Left ventricle myocardium superior (tissue), 1 donor: ENCODE results near the gene ITGAX. TPM values are rescaled to one million over a fixed set of nuclear protein-coding genes. Genes with fewer than 3 reads are reported as not detected.
A peak's percentile ranks its signal among the peaks of the same experiment; 100 is the strongest.
"Not testable (repeated sequence)": the region's sequence is repeated elsewhere in the genome, so short reads cannot be mapped to it uniquely, and the experiment has no call there.

Experiments used
- ATAC-seq: fragments of 200-7000 bp; cut with Tn5 transposase; one replicate; pipeline ENCODE4 v1.9.1; 2020; ENCODE audit warnings: mild to moderate bottlenecking, moderate library complexity
- DNase-seq: peaks from one replicate; pipeline ENCODE4 v3.0.0-alpha.2; 2020
- intact Hi-C: fragments of 100-400 bp; cut with micrococcal nuclease; formaldehyde crosslinking; loops from one replicate; pipeline ENCODE4 v1.11.0; 2022
- long read RNA-seq: library from polyadenylated mRNA; unstranded; transcript quantifications from one replicate; pipeline ENCODE4 v2.0.0, GENCODE V29; 2021
- total RNA-seq: library from RNA; stranded (reverse); fragmentation: NEBNext Ultra II Directional; extraction: Animal tissue kit (Norgen Biotek cat#: 25700); gene quantifications from one replicate; pipeline ENCODE4 v1.2.1, GENCODE V29; 2021
- donor health status: DM: no; HTN: yes; CAD: no; lungs with severe emphysema.

Gene ITGAX
- 3.2 TPM for total RNA-seq
- long read RNA-seq = 0 reads

- intact Hi-C loops = no loop called here
- ATAC-seq (peak; percentile 46), DNase-seq (peak; percentile 53)
Measured at GRCh38 chr16:31354394-31355291, at the start of gene ITGAX. TSS of gene ITGAX (plus strand) at chr16:31355176. CDS start at chr16:31355255, 79 bp downstream.

GRCh38 chr16:31305219-31305618 lies 49.8 kb upstream of the ITGAX start:
- intact Hi-C loops = no loop called here
- DNase-seq = no peak
- ATAC-seq = no peak

GRCh38 chr16:31308381-31308780 lies 46.6 kb upstream of the ITGAX start:
- DNase-seq, intact Hi-C loops, ATAC-seq: not testable (repeated sequence)

GRCh38 chr16:31322500-31322899 lies 32.5 kb upstream of the ITGAX start:
- ATAC-seq (no peak), DNase-seq (no peak)
- intact Hi-C loops = no loop called here

GRCh38 chr16:31323959-31324629 lies 30.9 kb upstream of the ITGAX start:
- intact Hi-C loops = no loop called here
- DNase-seq (no peak), ATAC-seq (no peak)

- DNase-seq = no peak
- intact Hi-C loops = no loop called here
- no peak for ATAC-seq
Measured at GRCh38 chr16:31325171-31325570, 29.8 kb upstream of the ITGAX start.

- intact Hi-C loops = no loop called here
- no peak for ATAC-seq
- no peak for DNase-seq
Measured at GRCh38 chr16:31327646-31328225, 27.2 kb upstream of the ITGAX start.

- intact Hi-C loops = no loop called here
- no peak for DNase-seq
Measured at GRCh38 chr16:31328322-31329052, 26.5 kb upstream of the ITGAX start.

GRCh38 chr16:31329671-31330552 lies 25.1 kb upstream of the ITGAX start:
- intact Hi-C loops = no loop called here
- no peak for DNase-seq
- no peak for ATAC-seq

More at GRCh38 chr16:31328322-31329052, 26.5 kb upstream of the ITGAX start:
- ATAC-seq = no peak

GRCh38 chr16:31330553-31330890 lies 24.5 kb upstream of the ITGAX start:
- intact Hi-C loops = no loop called here
- ATAC-seq (no peak), DNase-seq (no peak)

- ATAC-seq (no peak), DNase-seq (no peak)
- intact Hi-C loops = no loop called here
Measured at GRCh38 chr16:31331141-31331764, 23.7 kb upstream of the ITGAX start.

GRCh38 chr16:31331807-31332301 lies 23.1 kb upstream of the ITGAX start:
- DNase-seq (no peak), ATAC-seq (no peak)
- intact Hi-C loops = no loop called here

- ATAC-seq = no peak
- intact Hi-C loops = no loop called here
Measured at GRCh38 chr16:31332544-31332943, 22.4 kb upstream of the ITGAX start.

GRCh38 chr16:31333686-31334649 lies 21.0 kb upstream of the ITGAX start:
- intact Hi-C loops = no loop called here
- DNase-seq (no peak), ATAC-seq (peak; percentile 61)

More at GRCh38 chr16:31332544-31332943, 22.4 kb upstream of the ITGAX start:
- DNase-seq = no peak

GRCh38 chr16:31334934-31335333 lies 20.0 kb upstream of the ITGAX start:
- intact Hi-C loops = no loop called here
- DNase-seq = no peak
- ATAC-seq = no peak

- intact Hi-C loops = no loop called here
- no peak for DNase-seq
- ATAC-seq = no peak
Measured at GRCh38 chr16:31335431-31335830, 19.5 kb upstream of the ITGAX start.

GRCh38 chr16:31338166-31338685 lies 16.8 kb upstream of the ITGAX start:
- DNase-seq, ATAC-seq, intact Hi-C loops: not testable (repeated sequence)
